GM12872 (cell line): ENCODE data around the gene IFI30.

Experiments
- TF ChIP-seq, protein P1 (sequence below): IDR thresholded peaks from 3 replicates; pipeline ENCODE4 v1.5.1; 2011; ENCODE audit warnings: low read depth, mild to moderate bottlenecking, low read length, moderate library complexity; ENCODE audit not compliant: insufficient read depth

IFI30 gene

DNA sequence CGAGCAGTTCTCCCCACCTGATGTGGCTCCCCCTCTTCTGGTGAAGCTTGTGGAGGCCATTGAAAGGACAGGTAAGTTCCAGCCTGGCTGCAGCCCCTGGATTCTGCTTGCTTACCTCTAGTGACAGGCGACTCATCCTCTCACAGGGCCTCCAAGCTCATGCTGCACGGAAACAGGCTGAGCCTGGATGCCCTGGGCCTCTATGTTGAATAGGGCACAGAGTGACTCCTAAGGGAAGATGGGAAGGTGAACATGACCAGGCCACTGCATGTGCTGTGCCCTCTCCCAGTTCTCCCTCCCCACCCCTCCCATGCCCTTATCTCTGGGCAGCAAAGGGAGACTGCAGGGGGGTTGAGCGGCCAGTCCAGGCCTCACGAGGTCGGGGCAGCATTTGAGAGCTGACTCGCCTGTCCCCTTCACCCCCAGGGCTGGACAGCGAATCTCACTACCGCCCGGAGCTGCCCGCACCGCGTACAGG lies 13.1 kb upstream of the IFI30 start:
- TF ChIP-seq, protein P1, sequence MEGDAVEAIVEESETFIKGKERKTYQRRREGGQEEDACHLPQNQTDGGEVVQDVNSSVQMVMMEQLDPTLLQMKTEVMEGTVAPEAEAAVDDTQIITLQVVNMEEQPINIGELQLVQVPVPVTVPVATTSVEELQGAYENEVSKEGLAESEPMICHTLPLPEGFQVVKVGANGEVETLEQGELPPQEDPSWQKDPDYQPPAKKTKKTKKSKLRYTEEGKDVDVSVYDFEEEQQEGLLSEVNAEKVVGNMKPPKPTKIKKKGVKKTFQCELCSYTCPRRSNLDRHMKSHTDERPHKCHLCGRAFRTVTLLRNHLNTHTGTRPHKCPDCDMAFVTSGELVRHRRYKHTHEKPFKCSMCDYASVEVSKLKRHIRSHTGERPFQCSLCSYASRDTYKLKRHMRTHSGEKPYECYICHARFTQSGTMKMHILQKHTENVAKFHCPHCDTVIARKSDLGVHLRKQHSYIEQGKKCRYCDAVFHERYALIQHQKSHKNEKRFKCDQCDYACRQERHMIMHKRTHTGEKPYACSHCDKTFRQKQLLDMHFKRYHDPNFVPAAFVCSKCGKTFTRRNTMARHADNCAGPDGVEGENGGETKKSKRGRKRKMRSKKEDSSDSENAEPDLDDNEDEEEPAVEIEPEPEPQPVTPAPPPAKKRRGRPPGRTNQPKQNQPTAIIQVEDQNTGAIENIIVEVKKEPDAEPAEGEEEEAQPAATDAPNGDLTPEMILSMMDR: no peak

DNA sequence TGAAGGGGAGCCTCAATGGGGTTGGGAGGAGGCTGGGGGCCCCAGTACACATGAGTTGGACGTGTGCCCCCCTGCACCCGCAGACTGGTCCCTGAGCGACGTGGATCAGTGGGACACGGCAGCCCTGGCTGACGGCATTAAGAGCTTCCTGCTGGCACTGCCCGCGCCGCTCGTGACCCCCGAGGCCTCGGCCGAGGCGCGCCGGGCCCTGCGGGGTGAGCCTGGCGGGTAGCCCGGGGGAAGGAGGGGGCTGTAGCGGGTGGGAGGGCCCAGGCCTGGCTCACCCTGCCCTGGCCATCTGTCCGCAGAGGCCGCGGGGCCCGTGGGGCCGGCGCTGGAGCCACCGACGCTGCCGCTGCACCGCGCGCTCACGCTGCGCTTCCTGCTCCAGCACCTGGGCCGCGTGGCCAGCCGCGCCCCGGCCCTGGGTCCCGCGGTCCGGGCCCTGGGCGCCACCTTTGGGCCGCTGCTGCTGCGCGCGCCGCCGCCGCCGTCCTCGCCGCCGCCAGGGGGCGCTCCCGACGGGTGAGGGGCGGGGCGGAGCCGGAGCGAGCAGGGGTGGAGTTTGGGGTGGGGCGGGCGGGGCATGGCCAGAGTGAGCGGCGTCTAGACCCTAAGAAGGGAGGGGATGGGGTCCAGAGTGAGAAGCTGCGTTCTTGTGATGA lies 12.5 kb upstream of the IFI30 start:
- TF ChIP-seq, protein P1: peak; percentile 48; the same call in 1 of the 3 replicates

DNA sequence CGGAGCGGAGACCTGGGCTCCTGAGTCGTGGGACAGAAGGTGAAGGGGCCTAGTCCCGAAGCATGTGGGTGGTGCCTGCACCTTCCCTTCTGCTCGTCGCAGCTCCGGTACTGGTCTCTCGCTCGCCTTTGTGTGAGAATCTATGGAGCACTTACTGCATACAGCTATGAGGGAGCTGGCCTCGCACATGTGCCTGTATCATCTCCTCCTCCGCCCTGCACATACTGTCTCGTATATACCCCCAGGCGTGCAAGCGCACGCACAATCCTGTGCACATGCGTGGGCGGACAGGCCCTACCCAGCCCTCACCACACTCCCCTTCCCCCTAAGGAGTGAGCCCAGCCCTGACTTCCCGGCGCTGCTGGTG lies 12.0 kb upstream of the IFI30 start:
- TF ChIP-seq, protein P1: no peak

DNA sequence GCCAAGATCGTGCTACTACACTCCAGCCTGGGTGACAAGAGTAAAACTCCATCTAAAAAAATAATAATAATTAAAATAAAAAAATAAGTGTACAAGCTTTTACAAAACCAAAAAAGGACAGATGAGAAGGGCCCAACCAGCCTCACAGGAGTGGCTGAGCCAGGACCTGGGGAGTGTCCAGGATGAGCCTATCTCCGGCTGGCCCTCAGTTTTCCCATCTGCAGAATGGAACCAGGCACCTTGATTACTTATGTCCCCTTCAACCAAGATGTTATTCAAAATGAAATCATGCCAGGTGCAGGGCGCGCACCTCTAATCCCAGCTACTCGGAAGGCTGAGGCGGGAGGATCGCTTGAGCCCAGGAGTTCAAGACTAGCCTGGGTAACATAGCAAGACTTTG lies 9.5 kb upstream of the IFI30 start:
- TF ChIP-seq, protein P1: no peak

DNA sequence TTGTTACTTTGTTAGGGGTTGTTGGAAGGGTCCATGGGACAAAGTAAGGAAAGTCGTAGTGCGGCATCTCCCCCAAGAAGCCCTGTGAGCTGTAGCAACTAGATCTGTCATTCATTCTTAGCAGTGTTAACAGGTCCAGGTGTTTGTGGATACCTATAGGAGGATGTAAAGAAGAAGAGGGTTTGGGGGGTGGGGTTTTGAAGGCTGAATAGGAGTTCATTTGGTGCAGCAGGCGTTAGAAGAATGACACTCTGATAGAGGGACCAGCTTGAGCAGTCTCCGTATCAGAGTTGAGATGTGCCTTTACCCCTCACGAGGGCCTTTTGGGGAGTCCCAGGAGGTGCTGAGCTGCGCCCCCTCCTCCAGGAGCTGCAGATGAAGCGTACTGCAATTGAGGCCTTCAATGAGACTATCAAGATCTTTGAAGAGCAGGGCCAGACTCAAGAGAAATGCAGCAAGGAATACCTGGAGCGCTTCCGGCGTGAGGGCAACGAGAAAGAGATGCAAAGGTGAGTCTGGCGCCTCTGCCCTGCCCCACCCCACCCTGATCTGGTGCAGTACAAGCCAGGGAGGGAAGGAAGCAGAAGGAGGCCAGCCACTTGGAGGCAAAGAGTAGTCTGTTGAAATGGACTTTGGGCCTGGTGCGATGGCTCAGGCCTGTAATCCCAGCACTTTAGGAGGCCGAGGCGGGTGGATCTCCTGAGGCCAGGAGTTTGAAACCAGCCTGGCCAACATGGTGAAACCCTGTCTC lies 7.6 kb upstream of the IFI30 start:
- TF ChIP-seq, protein P1: no peak

DNA sequence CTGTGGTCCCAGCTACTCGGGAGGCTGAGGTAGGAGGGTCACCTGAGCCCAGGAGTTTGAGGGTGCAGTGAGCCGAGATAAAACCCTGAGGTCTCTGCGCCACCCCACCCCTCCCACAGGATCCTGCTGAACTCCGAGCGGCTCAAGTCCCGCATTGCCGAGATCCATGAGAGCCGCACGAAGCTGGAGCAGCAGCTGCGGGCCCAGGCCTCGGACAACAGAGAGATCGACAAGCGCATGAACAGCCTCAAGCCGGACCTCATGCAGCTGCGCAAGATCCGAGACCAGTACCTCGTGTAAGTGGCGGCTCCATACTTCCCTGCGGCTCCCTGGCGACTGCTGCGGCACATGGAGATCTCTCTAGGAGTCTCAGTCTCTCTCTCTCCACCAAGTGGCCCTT lies 6.6 kb upstream of the IFI30 start:
- TF ChIP-seq, protein P1: no peak

DNA sequence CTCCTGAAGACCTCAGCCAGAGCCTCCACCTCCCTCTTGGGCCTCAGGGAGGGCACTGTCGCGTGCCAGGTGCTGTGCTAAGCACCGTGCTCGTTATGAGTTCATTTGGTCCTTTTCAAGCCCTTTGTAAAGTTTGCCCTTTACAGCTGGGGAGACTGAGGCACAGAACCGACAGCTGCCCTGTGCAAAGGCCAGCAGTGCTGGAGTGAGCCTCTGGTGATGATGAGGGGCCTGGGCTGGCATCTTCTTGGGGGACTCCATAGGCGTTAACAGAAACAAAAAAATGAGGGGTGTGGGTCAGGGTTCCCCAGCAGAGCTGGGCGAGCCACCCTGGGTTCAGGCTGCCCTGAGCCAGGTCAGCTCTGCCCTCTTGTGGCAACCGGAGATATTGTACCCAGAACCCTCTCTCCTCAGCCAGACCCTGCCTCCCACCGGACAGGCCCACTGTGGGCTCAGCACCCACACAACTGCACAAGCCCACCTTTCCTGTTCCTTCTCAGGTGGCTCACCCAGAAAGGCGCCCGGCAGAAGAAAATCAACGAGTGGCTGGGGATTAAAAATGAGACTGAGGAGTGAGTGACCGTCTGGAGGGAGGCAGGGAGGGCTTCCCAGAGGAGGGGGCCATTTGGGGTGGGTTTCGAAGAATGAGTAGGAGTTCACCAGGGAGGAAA lies 5.5 kb upstream of the IFI30 start:
- TF ChIP-seq, protein P1: peak; percentile 94
